22Rv1 (cell line): ENCODE measurements around the gene IQCE.

ENCODE experiments used
- CTCF ChIP-seq: fragments of 450-650 bp; IDR thresholded peaks from 2 replicates; pipeline ENCODE4 v1.5.1; 2017; ENCODE audit warnings: mild to moderate bottlenecking
- ZFX ChIP-seq: fragments of 450-650 bp; IDR thresholded peaks from 2 replicates; pipeline ENCODE4 v1.6.1; 2017; ENCODE audit warnings: antibody characterized with exemption, borderline replicate concordance

GRCh38 chr7:2611922-2612321 is 53.1 kb downstream of the IQCE start:
- TF ChIP-seq CTCF = no peak
- TF ChIP-seq ZFX = no peak
